Ectodermal cell (in vitro differentiated cells): Measurements from ENCODE around the gene SEC14L6.

ENCODE experiments used
- H3K27ac ChIP-seq: 2 replicates; pipeline ENCODE4 v1.7.0; 2013; ENCODE audit warnings: mild to moderate bottlenecking, low read depth, low read length; ENCODE audit not compliant: insufficient read depth, poor library complexity, severe bottlenecking
- H3K27me3 ChIP-seq: 2 replicates; pipeline ENCODE4 v1.7.0; 2013; ENCODE audit warnings: mild to moderate bottlenecking, low read length; ENCODE audit not compliant: insufficient read depth, control insufficient read depth, poor library complexity, severe bottlenecking
- H3K36me3 ChIP-seq: one replicate; pipeline ENCODE4 v1.7.0; 2013; ENCODE audit warnings: low read length; ENCODE audit not compliant: control insufficient read depth, insufficient read depth
- H3K4me1 ChIP-seq: one replicate; pipeline ENCODE4 v1.7.0; 2013; ENCODE audit warnings: low read length; ENCODE audit not compliant: control insufficient read depth, insufficient read depth
- H3K4me3 ChIP-seq: 2 replicates; pipeline ENCODE4 v1.7.0; 2013; ENCODE audit warnings: low read depth, low read length, control low read depth; ENCODE audit not compliant: insufficient read depth
- H3K9me3 ChIP-seq: 2 replicates; pipeline ENCODE4 v1.7.0; 2013; ENCODE audit warnings: mild to moderate bottlenecking, low read length, moderate library complexity; ENCODE audit not compliant: control insufficient read depth
- WGBS, 2 experiments: methylation state at CpG; one replicate each; pipeline ENCODE4 v1.1.7; 2013; ENCODE audit warnings: missing lambda C conversion rate in 2 of 2; 5-methylcytosine and 5-hydroxymethylcytosine counted together

The SEC14L6 gene

GRCh38 chr22:30500628-30501027 is 45.9 kb downstream of the SEC14L6 start:
- no peaks in the 10 kb centered on the region for H3K4me1 ChIP-seq
- H3K27ac ChIP-seq: no peak overlapping the region
- no peaks in the 10 kb centered on the region for H3K9me3 ChIP-seq
- no peaks in the 10 kb centered on the region for H3K36me3 ChIP-seq
- no peak overlapping the region for H3K4me3 ChIP-seq
- H3K27me3 ChIP-seq: no peaks in the 10 kb centered on the region
- 94 to 98% methylated on average over 6 of the region's 6 CpGs for WGBS, 2 experiments

GRCh38 chr22:30497466-30498150 is 48.9 kb downstream of the SEC14L6 start:
- H3K27me3 ChIP-seq: no peaks in the 10 kb centered on the region
- no peaks in the 10 kb centered on the region for H3K4me1 ChIP-seq
- 90 to 94% methylated on average over 7 of the region's 7 CpGs for WGBS, 2 experiments
- H3K9me3 ChIP-seq: no peaks in the 10 kb centered on the region
- no peak overlapping the region for H3K4me3 ChIP-seq
- no peak overlapping the region for H3K27ac ChIP-seq
- no peaks in the 10 kb centered on the region for H3K36me3 ChIP-seq

- Histone ChIP-seq H3K4me1 (no peaks in the 10 kb centered on the region), H3K27me3 (no peaks in the 10 kb centered on the region), H3K9me3 (no peaks in the 10 kb centered on the region), H3K36me3 (no peaks in the 10 kb centered on the region), H3K4me3 (no peak overlapping the region), H3K27ac (no peak overlapping the region)
- WGBS, 2 experiments: 85 to 86% methylated on average over 14 of the region's 14 CpGs
Observed at GRCh38 chr22:30495041-30495784, 51.3 kb downstream of the SEC14L6 start.

- WGBS, 2 experiments: 89 to 91% methylated on average over 12 of the region's 12 CpGs
- no peak overlapping the region for H3K27ac ChIP-seq
- H3K4me1 ChIP-seq: no peaks in the 10 kb centered on the region
- H3K27me3 ChIP-seq: no peaks in the 10 kb centered on the region
- H3K9me3 ChIP-seq: no peaks in the 10 kb centered on the region
- H3K4me3 ChIP-seq: no peak overlapping the region
- H3K36me3 ChIP-seq: no peaks in the 10 kb centered on the region
Observed at GRCh38 chr22:30492144-30492543, 54.4 kb downstream of the SEC14L6 start.

GRCh38 chr22:30491381-30491780 is 55.2 kb downstream of the SEC14L6 start:
- no peaks in the 10 kb centered on the region for H3K9me3 ChIP-seq

GRCh38 chr22:30490399-30490798 is 56.1 kb downstream of the SEC14L6 start:
- no peak overlapping the region for H3K27ac ChIP-seq
- H3K27me3 ChIP-seq: no peaks in the 10 kb centered on the region
- H3K36me3 ChIP-seq: no peaks in the 10 kb centered on the region
- H3K9me3 ChIP-seq: no peaks in the 10 kb centered on the region
- H3K4me3 ChIP-seq: no peak overlapping the region
- WGBS, 2 experiments: 73 to 76% methylated on average over 11 of the region's 11 CpGs
- no peaks in the 10 kb centered on the region for H3K4me1 ChIP-seq

More at GRCh38 chr22:30491381-30491780, 55.2 kb downstream of the SEC14L6 start:
- Histone ChIP-seq H3K36me3 (no peaks in the 10 kb centered on the region), H3K27ac (no peak overlapping the region), H3K4me1 (no peaks in the 10 kb centered on the region), H3K27me3 (no peaks in the 10 kb centered on the region), H3K4me3 (no peak overlapping the region)
- 92 to 96% methylated on average over 6 of the region's 7 CpGs for WGBS, 2 experiments

GRCh38 chr22:30488121-30488520 is 58.4 kb downstream of the SEC14L6 start:
- Histone ChIP-seq H3K4me1 (no peaks in the 10 kb centered on the region), H3K9me3 (no peaks in the 10 kb centered on the region), H3K4me3 (no peak overlapping the region), H3K36me3 (no peaks in the 10 kb centered on the region), H3K27me3 (no peaks in the 10 kb centered on the region), H3K27ac (no peak overlapping the region)
- 70 to 76% methylated on average over 7 of the region's 7 CpGs for WGBS, 2 experiments

- Histone ChIP-seq H3K4me3 (no peak overlapping the region), H3K36me3 (no peaks in the 10 kb centered on the region), H3K4me1 (no peaks in the 10 kb centered on the region), H3K27ac (no peak overlapping the region), H3K27me3 (no peaks in the 10 kb centered on the region), H3K9me3 (no peaks in the 10 kb centered on the region)
- WGBS, 2 experiments: 92 to 93% methylated on average over 6 to 8 of the region's 8 CpGs
Observed at GRCh38 chr22:30486661-30487115, 59.9 kb downstream of the SEC14L6 start.

GRCh38 chr22:30486118-30486517 is 60.4 kb downstream of the SEC14L6 start:
- no peaks in the 10 kb centered on the region for H3K27me3 ChIP-seq
- H3K4me1 ChIP-seq: no peaks in the 10 kb centered on the region
- H3K36me3 ChIP-seq: no peaks in the 10 kb centered on the region
- WGBS, 2 experiments: 92 to 96% methylated on average over 5 of the region's 5 CpGs
- H3K27ac ChIP-seq: no peak overlapping the region
- H3K4me3 ChIP-seq: no peak overlapping the region
- no peaks in the 10 kb centered on the region for H3K9me3 ChIP-seq

- 43 to 45% methylated on average over 18 of the region's 18 CpGs for WGBS, 2 experiments
- H3K36me3 ChIP-seq: no peaks in the 10 kb centered on the region
Observed at GRCh38 chr22:30485362-30485988, 61.1 kb downstream of the SEC14L6 start.

More at GRCh38 chr22:30485362-30485988, 61.1 kb downstream of the SEC14L6 start:
- no peaks in the 10 kb centered on the region for H3K9me3 ChIP-seq
- no peak overlapping the region for H3K27ac ChIP-seq
- H3K4me1 ChIP-seq: no peaks in the 10 kb centered on the region
- H3K27me3 ChIP-seq: no peaks in the 10 kb centered on the region
- no peak overlapping the region for H3K4me3 ChIP-seq
